Sigmoid colon (tissue), 4 donors: Measurements from ENCODE around the gene WWC2.

Experiments used
- POLR2AphosphoS5 ChIP-seq, 4 donors: sonication (generic); formaldehyde crosslinking; IDR thresholded peaks; one replicate each; pipeline ENCODE4 v1.6.1; 2017; ENCODE audit warnings: antibody characterized with exemption in 4 of 4
- TF ChIP-seq, protein P1 (sequence below), 4 experiments: fragments of 450-650 bp in 3 of 4; fragments of 200-600 bp in 1 of 4; IDR thresholded peaks; one replicate each; pipeline ENCODE4 v1.5.1; 2016 to 2019; ENCODE audit warnings: antibody characterized with exemption in 4 of 4, mild to moderate bottlenecking in 3 of 4, moderate library complexity in 2 of 4

GRCh38 chr4:183082053-183082452, 17.0 kb upstream of the WWC2 start:
- no peak for TF ChIP-seq POLR2AphosphoS5 (IDR thresholded peaks at IDR 0.05)
- TF ChIP-seq, protein P1, sequence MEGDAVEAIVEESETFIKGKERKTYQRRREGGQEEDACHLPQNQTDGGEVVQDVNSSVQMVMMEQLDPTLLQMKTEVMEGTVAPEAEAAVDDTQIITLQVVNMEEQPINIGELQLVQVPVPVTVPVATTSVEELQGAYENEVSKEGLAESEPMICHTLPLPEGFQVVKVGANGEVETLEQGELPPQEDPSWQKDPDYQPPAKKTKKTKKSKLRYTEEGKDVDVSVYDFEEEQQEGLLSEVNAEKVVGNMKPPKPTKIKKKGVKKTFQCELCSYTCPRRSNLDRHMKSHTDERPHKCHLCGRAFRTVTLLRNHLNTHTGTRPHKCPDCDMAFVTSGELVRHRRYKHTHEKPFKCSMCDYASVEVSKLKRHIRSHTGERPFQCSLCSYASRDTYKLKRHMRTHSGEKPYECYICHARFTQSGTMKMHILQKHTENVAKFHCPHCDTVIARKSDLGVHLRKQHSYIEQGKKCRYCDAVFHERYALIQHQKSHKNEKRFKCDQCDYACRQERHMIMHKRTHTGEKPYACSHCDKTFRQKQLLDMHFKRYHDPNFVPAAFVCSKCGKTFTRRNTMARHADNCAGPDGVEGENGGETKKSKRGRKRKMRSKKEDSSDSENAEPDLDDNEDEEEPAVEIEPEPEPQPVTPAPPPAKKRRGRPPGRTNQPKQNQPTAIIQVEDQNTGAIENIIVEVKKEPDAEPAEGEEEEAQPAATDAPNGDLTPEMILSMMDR (IDR thresholded peaks at IDR 0.05) = no peak
